Left lung (tissue), 10 donors: ENCODE measurements around the gene KIAA0513. TPM values are rescaled to one million over a fixed set of nuclear protein-coding genes. Genes with fewer than 3 reads are reported as not detected.

ENCODE experiments used
- ATAC-seq: fragments of 200-7000 bp; cut with Tn5 transposase; one replicate; pipeline ENCODE4 v1.9.1; 2020; ENCODE audit warnings: moderate library complexity
- DNase-seq, 4 donors: peaks; one replicate each; pipeline ENCODE4 v3.0.0-alpha.2; 2013 to 2020
- H3K27ac ChIP-seq, 2 donors: fragments of 200-600 bp; sonication (generic) in 1 of 2; one replicate each; pipeline versions ENCODE4 v1.5.0 to v1.8.0; 2020 to 2021
- H3K27me3 ChIP-seq, 2 donors: fragments of 200-600 bp; sonication (generic) in 1 of 2; one replicate each; pipeline versions ENCODE4 v1.5.0 to v1.8.0; 2020 to 2021
- H3K36me3 ChIP-seq, 2 donors: fragments of 200-600 bp; sonication (generic) in 1 of 2; one replicate each; pipeline versions ENCODE4 v1.5.0 to v1.8.0; 2020 to 2021
- H3K4me1 ChIP-seq, 2 donors: fragments of 200-600 bp; one replicate each; pipeline ENCODE4 v1.8.0; 2021
- H3K4me3 ChIP-seq, 2 donors: fragments of 200-600 bp; sonication (generic) in 1 of 2; one replicate each; pipeline versions ENCODE4 v1.5.0 to v1.8.0; 2020 to 2021; ENCODE audit warnings: mild to moderate bottlenecking in 1 of 2
- H3K9me3 ChIP-seq, 2 donors: fragments of 200-600 bp; sonication (generic) in 1 of 2; one replicate each; pipeline versions ENCODE4 v1.5.0 to v1.8.0; 2020 to 2021
- intact Hi-C, 2 donors: fragments of 100-400 bp; cut with DNase I; formaldehyde crosslinking; loops; one replicate each; pipeline versions ENCODE4 v1.11.2 to v1.14.2; 2022
- polyA plus RNA-seq, 6 donors: library from polyadenylated mRNA; unstranded; fragments of 120-200 nt; gene quantifications; one replicate each; pipeline ENCODE4 v1.2.1, GENCODE V29; 2013; ENCODE audit not compliant: insufficient read length in 6 of 6
- total RNA-seq, 2 donors: library from RNA; stranded (reverse); fragmentation: NEBNext Ultra II Directional; extraction: Animal tissue kit (Norgen Biotek cat#: 25700); gene quantifications; one replicate each; pipeline ENCODE4 v1.2.1, GENCODE V29; 2021
- TF ChIP-seq, protein P1 (sequence below), 2 donors: fragments of 200-600 bp; sonication (generic) in 1 of 2; IDR thresholded peaks; one replicate each; pipeline versions ENCODE4 v1.5.0 to v1.8.0; 2021; ENCODE audit warnings: antibody characterized with exemption in 2 of 2
- donor health status: DM: no; HTN: yes; CAD: no.
- donor health status: DM: no; HTN: no; CAD: no.

The KIAA0513 gene
- total and polyA plus RNA-seq, 8 donors, result 4.4 to 31.7 (median 7.6) TPM

DNA sequence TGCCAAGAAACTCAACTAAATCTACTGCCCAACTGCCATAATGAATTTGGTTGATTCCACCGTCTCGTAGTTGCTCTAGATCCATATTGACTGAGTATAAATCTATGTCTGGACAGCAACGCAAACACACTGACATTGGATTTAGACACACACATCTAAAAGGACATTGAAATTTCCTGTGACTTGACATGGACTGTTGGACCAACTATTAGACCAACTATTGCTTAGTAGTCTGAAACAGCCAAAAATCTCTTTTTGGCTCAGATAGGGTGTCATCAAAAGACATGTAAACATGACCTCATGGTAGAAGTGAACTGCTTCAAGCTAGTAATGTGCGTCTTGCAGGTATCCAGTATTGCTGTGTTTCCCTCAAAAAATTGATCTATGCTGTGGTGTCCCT, 31.3 kb downstream of the KIAA0513 start:
- intact Hi-C loops, result no loop called here
- ATAC-seq (no peak), DNase-seq (no peak)
- no peak overlapping the region for H3K4me3 ChIP-seq
- H3K36me3 ChIP-seq, result peaks cover 0 to 12% of the 10 kb centered on the region in 2 donors
- no peak overlapping the region for H3K27ac ChIP-seq
- no peaks in the 10 kb centered on the region for H3K27me3 ChIP-seq
- H3K4me1 ChIP-seq, result peaks cover 17 to 85% of the 10 kb centered on the region in 2 donors
- no peaks in the 10 kb centered on the region for H3K9me3 ChIP-seq
- TF ChIP-seq, protein P1, sequence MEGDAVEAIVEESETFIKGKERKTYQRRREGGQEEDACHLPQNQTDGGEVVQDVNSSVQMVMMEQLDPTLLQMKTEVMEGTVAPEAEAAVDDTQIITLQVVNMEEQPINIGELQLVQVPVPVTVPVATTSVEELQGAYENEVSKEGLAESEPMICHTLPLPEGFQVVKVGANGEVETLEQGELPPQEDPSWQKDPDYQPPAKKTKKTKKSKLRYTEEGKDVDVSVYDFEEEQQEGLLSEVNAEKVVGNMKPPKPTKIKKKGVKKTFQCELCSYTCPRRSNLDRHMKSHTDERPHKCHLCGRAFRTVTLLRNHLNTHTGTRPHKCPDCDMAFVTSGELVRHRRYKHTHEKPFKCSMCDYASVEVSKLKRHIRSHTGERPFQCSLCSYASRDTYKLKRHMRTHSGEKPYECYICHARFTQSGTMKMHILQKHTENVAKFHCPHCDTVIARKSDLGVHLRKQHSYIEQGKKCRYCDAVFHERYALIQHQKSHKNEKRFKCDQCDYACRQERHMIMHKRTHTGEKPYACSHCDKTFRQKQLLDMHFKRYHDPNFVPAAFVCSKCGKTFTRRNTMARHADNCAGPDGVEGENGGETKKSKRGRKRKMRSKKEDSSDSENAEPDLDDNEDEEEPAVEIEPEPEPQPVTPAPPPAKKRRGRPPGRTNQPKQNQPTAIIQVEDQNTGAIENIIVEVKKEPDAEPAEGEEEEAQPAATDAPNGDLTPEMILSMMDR (IDR thresholded peaks at IDR 0.05), result no peak

DNA sequence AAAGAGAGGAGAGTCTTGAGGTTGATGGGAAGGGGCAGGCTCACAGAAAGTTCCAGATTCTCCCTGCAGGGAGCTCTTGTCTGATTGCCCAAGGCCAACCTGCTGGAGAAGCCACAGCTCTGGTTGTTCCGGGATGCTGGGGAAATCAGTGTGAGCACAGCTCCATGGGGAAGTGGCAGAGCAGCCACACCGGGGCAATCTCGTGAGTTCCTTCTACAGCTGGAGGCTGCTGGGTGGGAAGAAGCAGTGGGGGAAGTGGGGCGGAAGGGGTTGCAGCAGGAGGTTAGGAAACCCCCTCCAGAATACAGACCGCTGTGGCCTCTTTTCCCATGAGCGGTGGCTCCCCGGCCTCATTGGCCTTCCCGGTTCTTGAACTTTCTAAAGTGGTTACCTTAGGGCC, 34.0 kb downstream of the KIAA0513 start:
- no peaks in the 10 kb centered on the region for H3K9me3 ChIP-seq
- DNase-seq (peak in 2 of 4 donors; percentile 88 to 91), ATAC-seq (peak; percentile 61)
- peaks cover 0 to 27% of the 10 kb centered on the region in 2 donors for H3K36me3 ChIP-seq
- no peaks in the 10 kb centered on the region for H3K27me3 ChIP-seq
- H3K4me1 ChIP-seq, result peaks cover 0 to 62% of the 10 kb centered on the region in 2 donors
- TF ChIP-seq, protein P1 (IDR thresholded peaks at IDR 0.05), result peak in 1 of 2 donors; percentile 13
- H3K27ac ChIP-seq, result peak overlapping the region in 1 of 2 donors; percentile 79
- intact Hi-C loops, result no loop called here
- H3K4me3 ChIP-seq, result no peak overlapping the region

DNA sequence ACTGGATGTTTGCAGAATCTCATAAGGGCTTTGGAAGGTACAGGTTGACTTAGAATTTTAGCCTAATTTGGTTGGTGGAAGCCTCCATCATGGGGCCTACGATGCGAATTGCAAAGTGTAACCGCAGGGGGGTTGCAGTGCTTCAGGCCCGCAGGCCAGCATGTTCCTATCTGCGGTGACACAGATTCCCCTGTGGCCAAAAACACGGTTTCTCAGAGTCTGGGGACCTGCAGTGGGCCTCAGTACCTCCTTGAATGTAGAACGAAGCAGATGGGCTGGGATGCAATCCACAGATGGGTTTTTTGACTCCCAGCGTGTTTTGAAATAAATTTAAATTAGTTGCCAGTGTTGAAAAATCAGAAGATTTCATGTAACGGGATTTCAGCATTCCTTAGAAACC, 34.7 kb downstream of the KIAA0513 start:
- Histone ChIP-seq H3K27me3 (no peaks in the 10 kb centered on the region), H3K4me3 (no peak overlapping the region), H3K4me1 (peaks cover 0 to 55% of the 10 kb centered on the region in 2 donors), H3K9me3 (no peaks in the 10 kb centered on the region), H3K36me3 (peaks cover 0 to 35% of the 10 kb centered on the region in 2 donors), H3K27ac (peak overlapping the region in 1 of 2 donors; percentile 79)
- TF ChIP-seq, protein P1 (IDR thresholded peaks at IDR 0.05), result no peak
- intact Hi-C loops, result no loop called here
- ATAC-seq (no peak), DNase-seq (peak in 1 of 4 donors; percentile 6)

DNA sequence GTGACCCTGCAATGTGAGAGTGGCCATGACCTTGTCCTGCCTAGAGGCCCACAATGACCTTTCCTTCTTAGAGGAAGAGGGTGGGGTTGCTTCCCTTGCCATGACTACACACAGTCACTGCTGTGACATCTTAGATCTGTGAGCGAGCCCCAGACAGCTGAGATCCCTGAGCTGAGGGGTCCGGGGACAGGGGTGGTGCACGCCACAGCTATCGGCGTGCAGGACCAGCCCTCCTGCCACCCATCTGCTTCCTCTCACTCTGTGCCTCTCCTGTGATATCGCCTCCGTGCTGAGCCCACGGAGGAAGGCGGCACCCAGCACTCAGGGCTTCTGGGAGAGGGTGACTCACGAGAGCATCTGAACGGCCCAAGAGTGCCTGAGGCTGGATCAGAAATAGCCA, 35.2 kb downstream of the KIAA0513 start:
- Histone ChIP-seq H3K36me3 (peaks cover 0 to 39% of the 10 kb centered on the region in 2 donors), H3K4me3 (no peak overlapping the region), H3K4me1 (peaks cover 0 to 49% of the 10 kb centered on the region in 2 donors), H3K27me3 (no peaks in the 10 kb centered on the region), H3K27ac (peak overlapping the region; percentile 29 to 79), H3K9me3 (no peaks in the 10 kb centered on the region)
- intact Hi-C loops, result no loop called here
- DNase-seq, result peak in 1 of 4 donors; percentile 66
- peak; percentile 49 for ATAC-seq
- TF ChIP-seq, protein P1 (IDR thresholded peaks at IDR 0.05), result no peak

DNA sequence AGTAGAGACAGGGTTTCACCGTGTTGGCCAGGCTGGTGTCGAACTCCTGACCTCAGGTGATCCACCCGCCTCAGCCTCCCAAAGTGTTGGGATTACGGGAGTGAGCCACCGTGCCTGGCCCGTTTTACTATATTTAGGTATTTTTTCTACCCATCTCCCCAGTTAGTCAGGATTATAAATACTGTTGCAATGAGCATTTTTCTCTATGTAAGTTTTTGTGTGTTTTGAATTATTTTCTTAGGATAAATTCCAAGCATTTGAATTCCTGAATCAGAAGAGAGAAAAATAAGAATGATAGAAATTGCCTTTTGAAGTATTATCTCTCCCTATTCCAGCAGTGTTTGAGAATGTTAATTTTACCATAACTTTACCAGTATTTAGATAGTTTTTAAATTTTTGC, 36.6 kb downstream of the KIAA0513 start:
- Histone ChIP-seq H3K4me1 (peaks cover 0 to 47% of the 10 kb centered on the region in 2 donors), H3K4me3 (no peak overlapping the region), H3K36me3 (peaks cover 0 to 41% of the 10 kb centered on the region in 2 donors), H3K27ac (no peak overlapping the region), H3K27me3 (no peaks in the 10 kb centered on the region), H3K9me3 (no peaks in the 10 kb centered on the region)
- TF ChIP-seq, protein P1 (IDR thresholded peaks at IDR 0.05), result no peak
- ATAC-seq (no peak), DNase-seq (peak in 1 of 4 donors; percentile 21)
- intact Hi-C loops, result no loop called here
